A549 (cell line): ENCODE measurements around the gene DSTN. TPM values are rescaled to one million over a fixed set of nuclear protein-coding genes. Genes with fewer than 3 reads are reported as not detected.

Experiments
- ATAC-seq, 2 experiments: fragments of 200-7000 bp in 1 of 2; fragments of >200 bp in 1 of 2; cut with Nextera tagmentation in 1 of 2; cut with Tn5 transposase in 1 of 2; 3 replicates each; pipeline versions ENCODE4 v1.8.0 to v1.9.1; 2018 to 2020; ENCODE audit warnings: mild to moderate bottlenecking in 1 of 2, moderate library complexity in 1 of 2
- CTCF ChIA-PET: fragments of 300-600 bp; sonication (Branson Sonifier 250); formaldehyde crosslinking; extraction: SDS; loops from one replicate; lab custom pipeline; 2021; ENCODE audit warnings: antibody characterized with exemption, inconsistent platforms; lab: Yijun Ruan, JAX
- POLR2A ChIA-PET: fragments of 350-600 bp; formaldehyde crosslinking; extraction: SDS; loops from one replicate; lab custom pipeline; 2021; ENCODE audit warnings: antibody characterized with exemption, inconsistent platforms; lab: Yijun Ruan, JAX
- DNase-seq, 2 experiments: peaks; one replicate each; pipeline versions ENCODE4 v3.0.0 to v3.0.0-alpha.2; 2011 to 2016; ENCODE audit warnings: low read depth in 1 of 2, low spot score in 1 of 2
- FAIRE-seq: peaks from 2 replicates; lab custom pipeline; 2011; peaks lifted over from hg19 to GRCh38; lab: Jason Lieb, UNC
- H3K27ac ChIP-seq, 2 experiments: fragments of >200 bp; sonication (Bioruptor Twin); formaldehyde crosslinking; 3 replicates each; pipeline ENCODE4 v1.5.1; 2016 to 2017
- H3K4me1 ChIP-seq: fragments of >200 bp; sonication (Bioruptor Twin); formaldehyde crosslinking; 3 replicates; pipeline ENCODE4 v1.6.1; 2016
- H3K4me2 ChIP-seq: fragments of >200 bp; sonication (Bioruptor Twin); formaldehyde crosslinking; 3 replicates; pipeline ENCODE4 v1.6.1; 2016
- H3K4me3 ChIP-seq: fragments of >200 bp; sonication (Bioruptor Twin); formaldehyde crosslinking; 3 replicates; pipeline ENCODE4 v1.5.1; 2016
- H3K9me3 ChIP-seq: fragments of >200 bp; sonication (Bioruptor Twin); formaldehyde crosslinking; 3 replicates; pipeline ENCODE4 v1.6.1; 2016
- ATOH8 ChIP-seq: fragments of 250-450 bp; sonication (Bioruptor Pico); IDR thresholded peaks from 2 replicates; pipeline ENCODE4 v1.5.0; 2020; ENCODE audit warnings: low read depth, mild to moderate bottlenecking, moderate library complexity
- BCL3 ChIP-seq: fragments of >200 bp; sonication (Bioruptor Twin); formaldehyde crosslinking; IDR thresholded peaks from 3 replicates; pipeline ENCODE4 v1.6.1; 2016
- CBX2 ChIP-seq: fragments of 200-600 bp; sonication (generic); IDR thresholded peaks from 2 replicates; pipeline ENCODE4 v1.6.1; 2016; ENCODE audit warnings: low read depth, mild to moderate bottlenecking, borderline replicate concordance
- CBX8 ChIP-seq: fragments of 200-600 bp; sonication (generic); IDR thresholded peaks from 2 replicates; pipeline ENCODE4 v1.6.1; 2016
- CHD2 ChIP-seq: fragments of 150-350 bp; IDR thresholded peaks from 2 replicates; pipeline ENCODE4 v1.6.1; 2014; ENCODE audit warnings: low read length; ENCODE audit not compliant: partially characterized antibody
- FOSL2 ChIP-seq, 2 experiments: fragments of 450-650 bp in 1 of 2; fragments of >200 bp in 1 of 2; sonication (Bioruptor Twin) in 1 of 2; formaldehyde crosslinking; IDR thresholded peaks; 2 replicates each; pipeline versions ENCODE4 v1.5.0 to v1.6.1; 2016 to 2020; ENCODE audit warnings: mild to moderate bottlenecking in 1 of 2, moderate library complexity in 1 of 2
- HDAC2 ChIP-seq: fragments of 200-600 bp; sonication (generic); IDR thresholded peaks from 2 replicates; pipeline ENCODE4 v1.6.1; 2016
- HEYL ChIP-seq: fragments of 250-450 bp; sonication (Bioruptor Pico); IDR thresholded peaks from 2 replicates; pipeline ENCODE4 v1.8.0; 2021; ENCODE audit warnings: mild to moderate bottlenecking, moderate library complexity
- HMGXB4 ChIP-seq: fragments of 250-450 bp; sonication (Bioruptor Pico); IDR thresholded peaks from 2 replicates; pipeline ENCODE4 v1.5.0; 2021; ENCODE audit warnings: mild to moderate bottlenecking, moderate library complexity, borderline replicate concordance
- HOXA7 ChIP-seq: fragments of 250-450 bp; sonication (Bioruptor Pico); IDR thresholded peaks from 2 replicates; pipeline ENCODE4 v1.5.0; 2020; ENCODE audit warnings: mild to moderate bottlenecking, moderate library complexity
- HOXB13 ChIP-seq: fragments of 250-450 bp; sonication (Bioruptor Pico); IDR thresholded peaks from 2 replicates; pipeline ENCODE4 v1.5.0; 2020; ENCODE audit warnings: low read depth, mild to moderate bottlenecking, moderate library complexity
- MAX ChIP-seq: IDR thresholded peaks from 2 replicates; pipeline ENCODE4 v1.6.1; 2012
- NR3C1 ChIP-seq: fragments of >200 bp; sonication (Bioruptor Twin); formaldehyde crosslinking; IDR thresholded peaks from 3 replicates; pipeline ENCODE4 v1.6.1; 2017
- REST ChIP-seq: fragments of 200-600 bp; sonication (generic); IDR thresholded peaks from 2 replicates; pipeline ENCODE4 v1.6.1; 2016; ENCODE audit warnings: antibody characterized with exemption, mild to moderate bottlenecking, moderate library complexity
- RNF2 ChIP-seq: fragments of 200-600 bp; sonication (generic); IDR thresholded peaks from 2 replicates; pipeline ENCODE4 v1.6.1; 2016; ENCODE audit warnings: low read depth, mild to moderate bottlenecking, antibody characterized with exemption, moderate library complexity, borderline replicate concordance
- SMC3 ChIP-seq: fragments of >200 bp; sonication (Bioruptor Twin); formaldehyde crosslinking; IDR thresholded peaks from 3 replicates; pipeline ENCODE4 v1.6.1; 2018; ENCODE audit warnings: inconsistent platforms
- TFCP2L1 ChIP-seq: fragments of 250-450 bp; sonication (Bioruptor Pico); IDR thresholded peaks from 2 replicates; pipeline ENCODE4 v1.5.0; 2021; ENCODE audit warnings: mild to moderate bottlenecking
- TP53 ChIP-seq: fragments of 250-450 bp; sonication (Bioruptor Pico); IDR thresholded peaks from 2 replicates; pipeline ENCODE4 v1.5.0; 2021; ENCODE audit warnings: mild to moderate bottlenecking, moderate library complexity
- USF2 ChIP-seq: fragments of 450-650 bp; IDR thresholded peaks from 2 replicates; pipeline ENCODE4 v1.6.1; 2014; ENCODE audit warnings: antibody characterized with exemption
- ZSCAN20 ChIP-seq: fragments of 250-450 bp; sonication (Bioruptor Pico); IDR thresholded peaks from 2 replicates; pipeline ENCODE4 v1.8.0; 2022; ENCODE audit warnings: mild to moderate bottlenecking, moderate library complexity
- WGBS: methylation state at CpG from one replicate; pipeline ENCODE4 v1.1.6; 2017; ENCODE audit errors: missing lambda C conversion rate; 5-methylcytosine and 5-hydroxymethylcytosine counted together
- polyA plus RNA-seq, 4 experiments: library from polyadenylated mRNA; depleted of rRNA in 3 of 4; stranded (reverse); fragments of >200 nt; fragmentation: RNase III in 1 of 4; extraction: RNeasy Plus Mini Kit Qiagen cat#74134 plus additional on column Dnase treatment in 1 of 4; gene quantifications; 2 replicates in 3 of 4; 3 replicates in 1 of 4; pipeline ENCODE4 v1.2.3, GENCODE V29; 2011 to 2017

Gene DSTN
- polyA plus RNA-seq, 2 of the 4 experiments (the other 2 are of a cell fraction), result 544 to 1,131 TPM

- POLR2A ChIA-PET, result no interaction called here
- no peak for TF ChIP-seq CBX2
- no peak for TF ChIP-seq TFCP2L1 (CRISPR knock-in tag)
- TF ChIP-seq RNF2, result no peak
- TF ChIP-seq HDAC2, result no peak
- no peak for TF ChIP-seq REST
- TF ChIP-seq TP53 (CRISPR knock-in tag), result no peak
- no peak for TF ChIP-seq FOSL2 (IDR thresholded peaks at IDR 0.05)
- no peak for TF ChIP-seq FOSL2 (CRISPR knock-in tag; IDR thresholded peaks at IDR 0.05)
- TF ChIP-seq MAX, result no peak
- no peak for TF ChIP-seq HOXB13
- no peak for TF ChIP-seq ZSCAN20
- no peak for TF ChIP-seq CBX8
- 86% methylated on average over 15 of the region's 15 CpGs for WGBS
- no peak for ATAC-seq
- Histone ChIP-seq H3K27ac (no peak overlapping the region), H3K9me3 (no peaks in the 10 kb centered on the region), H3K4me2 (no peak overlapping the region), H3K4me1 (no peaks in the 10 kb centered on the region), H3K4me3 (no peak overlapping the region)
- CTCF ChIA-PET, result interaction anchor here (0.7 to 20.6 kb wide), 7 partner anchors 6 to 314 kb away, joined by 3 to 501 read pairs (median 172); partner anchors contain the start of genes BFSP1 and RRBP1
- no peak for DNase-seq
- FAIRE-seq, result no peak
These were observed 54.8 kb downstream of the DSTN start for GRCh38 chr20:17624551-17625245.

- no peaks in the 10 kb centered on the region for H3K4me1 ChIP-seq
- ATAC-seq (no peak), DNase-seq (no peak), FAIRE-seq (no peak)
- no peak overlapping the region for H3K4me2 ChIP-seq
- H3K4me3 ChIP-seq, result no peak overlapping the region
- ChIA-PET CTCF (interaction anchor here (7.6 to 20.6 kb wide), 4 partner anchors 7 to 121 kb away, joined by 47 to 501 read pairs (median 172); partner anchors contain the start of gene BFSP1), POLR2A (no interaction called here)
- no peaks in the 10 kb centered on the region for H3K9me3 ChIP-seq
- H3K27ac ChIP-seq, result no peak overlapping the region
- 95% methylated on average over 24 of the region's 27 CpGs for WGBS
- TF ChIP-seq HOXA7 (CRISPR knock-in tag) (no peak), NR3C1 (no peak), TFCP2L1 (CRISPR knock-in tag) (no peak), BCL3 (no peak), SMC3 (no peak), CHD2 (no peak), HMGXB4 (CRISPR knock-in tag) (no peak), REST (no peak), USF2 (no peak), HEYL (CRISPR knock-in tag) (no peak), ATOH8 (CRISPR knock-in tag) (no peak)
These were observed 55.6 kb downstream of the DSTN start for GRCh38 chr20:17625246-17626051.
